BJ (cell line): ENCODE data around the gene VPS26C. TPM values are rescaled to one million over a fixed set of nuclear protein-coding genes. Genes with fewer than 3 reads are reported as not detected.

Source experiments
- CTCF ChIA-PET: fragments of 350-600 bp; formaldehyde crosslinking; extraction: SDS; loops from one replicate; lab custom pipeline; 2021; ENCODE audit warnings: antibody characterized with exemption, inconsistent platforms; lab: Yijun Ruan, JAX
- POLR2A ChIA-PET: fragments of 300-600 bp; sonication (Branson Sonifier 250); formaldehyde crosslinking; extraction: SDS; loops from one replicate; lab custom pipeline; 2021; ENCODE audit warnings: antibody characterized with exemption; lab: Charles Lee
- DNase-seq: peaks from one replicate; pipeline ENCODE4 v3.0.0-alpha.2; 2011; ENCODE audit warnings: low read depth
- H3K27me3 ChIP-seq: 2 replicates; pipeline ENCODE4 v1.6.0; 2011; ENCODE audit warnings: low read length; ENCODE audit not compliant: control insufficient read depth, insufficient read depth
- H3K36me3 ChIP-seq: 2 replicates; pipeline ENCODE4 v1.5.1; 2011; ENCODE audit warnings: low read length; ENCODE audit not compliant: control insufficient read depth, insufficient read depth
- H3K4me3 ChIP-seq: 2 replicates; pipeline ENCODE4 v1.5.1; 2011; ENCODE audit warnings: low read depth, mild to moderate bottlenecking, control low read depth, low read length
- CTCF ChIP-seq: IDR thresholded peaks from 2 replicates; pipeline ENCODE4 v1.5.1; 2011; ENCODE audit warnings: low read depth, mild to moderate bottlenecking, control low read depth, inconsistent platforms, low read length, moderate library complexity; ENCODE audit not compliant: insufficient read depth
- polyA plus RNA-seq: library from polyadenylated mRNA; depleted of rRNA; stranded (reverse); fragments of >200 nt; gene quantifications from 2 replicates; pipeline ENCODE4 v1.2.3, GENCODE V29; 2011

Gene VPS26C
- polyA plus RNA-seq, 1 experiment = 63.3 TPM

GRCh38 chr21:37237346-37237745 is 29.8 kb downstream of the VPS26C start:
- peaks cover 16% of the 10 kb centered on the region for H3K36me3 ChIP-seq
- H3K4me3 ChIP-seq = no peak overlapping the region
- no peaks in the 10 kb centered on the region for H3K27me3 ChIP-seq
- POLR2A ChIA-PET = no interaction called here
- CTCF ChIA-PET = no interaction called here
- TF ChIP-seq CTCF = no peak
- DNase-seq = no peak

GRCh38 chr21:37233551-37234146 is 33.5 kb downstream of the VPS26C start:
- ChIA-PET POLR2A (no interaction called here), CTCF (interaction anchor here (0.9 to 1.1 kb wide), 2 partner anchors 13 to 17 kb away, joined by 3 to 4 read pairs; no protein-coding TSS in a partner anchor)
- TF ChIP-seq CTCF = no peak
- Histone ChIP-seq H3K36me3 (peaks cover 26% of the 10 kb centered on the region), H3K27me3 (no peaks in the 10 kb centered on the region), H3K4me3 (no peak overlapping the region)
- no peak for DNase-seq

- CTCF ChIA-PET = no interaction called here
- POLR2A ChIA-PET = interaction anchor here (0.7 kb wide), 1 partner anchor 117 kb away, joined by 3 read pairs; no protein-coding TSS in a partner anchor
Measured at GRCh38 chr21:37232274-37233018, 34.7 kb downstream of the VPS26C start.

GRCh38 chr21:37231671-37232070 is 35.5 kb downstream of the VPS26C start:
- Histone ChIP-seq H3K36me3 (peaks cover 31% of the 10 kb centered on the region), H3K27me3 (no peaks in the 10 kb centered on the region), H3K4me3 (no peak overlapping the region)
- CTCF ChIA-PET = no interaction called here
- POLR2A ChIA-PET = interaction anchor here (0.7 kb wide), 1 partner anchor 116 kb away, joined by 3 read pairs; no protein-coding TSS in a partner anchor
- TF ChIP-seq CTCF = no peak
- no peak for DNase-seq

More at GRCh38 chr21:37232274-37233018, 34.7 kb downstream of the VPS26C start:
- Histone ChIP-seq H3K4me3 (no peak overlapping the region), H3K27me3 (no peaks in the 10 kb centered on the region), H3K36me3 (peaks cover 26% of the 10 kb centered on the region)
- no peak for TF ChIP-seq CTCF
- DNase-seq = no peak

GRCh38 chr21:37231249-37231645 is 35.9 kb downstream of the VPS26C start:
- peaks cover 35% of the 10 kb centered on the region for H3K36me3 ChIP-seq
- H3K4me3 ChIP-seq = no peak overlapping the region
- no peak for TF ChIP-seq CTCF
- POLR2A ChIA-PET = no interaction called here
- CTCF ChIA-PET = no interaction called here
- H3K27me3 ChIP-seq = no peaks in the 10 kb centered on the region
- no peak for DNase-seq
